Measurements from ENCODE around the gene CCDC71L.

GRCh38 chr7:106619213-106619612 lies 41.7 kb downstream of the CCDC71L start:
- TF ChIP-seq CTCF (IDR thresholded peaks at IDR 0.05) (no peak), POLR2A (IDR thresholded peaks at IDR 0.05) (no peak)
